HG03439 (cell line): ENCODE measurements around the gene NEU4.
A peak's percentile ranks its signal among the peaks of the same experiment; 100 is the strongest.

ENCODE experiments used
- ATAC-seq: cut with Tn5 transposase; IDR thresholded peaks from one replicate; pipeline ENCODE4 v1.9.1; 2021; ENCODE audit warnings: mild to moderate bottlenecking, moderate library complexity; ENCODE audit not compliant: unreplicated experiment

Gene NEU4

DNA sequence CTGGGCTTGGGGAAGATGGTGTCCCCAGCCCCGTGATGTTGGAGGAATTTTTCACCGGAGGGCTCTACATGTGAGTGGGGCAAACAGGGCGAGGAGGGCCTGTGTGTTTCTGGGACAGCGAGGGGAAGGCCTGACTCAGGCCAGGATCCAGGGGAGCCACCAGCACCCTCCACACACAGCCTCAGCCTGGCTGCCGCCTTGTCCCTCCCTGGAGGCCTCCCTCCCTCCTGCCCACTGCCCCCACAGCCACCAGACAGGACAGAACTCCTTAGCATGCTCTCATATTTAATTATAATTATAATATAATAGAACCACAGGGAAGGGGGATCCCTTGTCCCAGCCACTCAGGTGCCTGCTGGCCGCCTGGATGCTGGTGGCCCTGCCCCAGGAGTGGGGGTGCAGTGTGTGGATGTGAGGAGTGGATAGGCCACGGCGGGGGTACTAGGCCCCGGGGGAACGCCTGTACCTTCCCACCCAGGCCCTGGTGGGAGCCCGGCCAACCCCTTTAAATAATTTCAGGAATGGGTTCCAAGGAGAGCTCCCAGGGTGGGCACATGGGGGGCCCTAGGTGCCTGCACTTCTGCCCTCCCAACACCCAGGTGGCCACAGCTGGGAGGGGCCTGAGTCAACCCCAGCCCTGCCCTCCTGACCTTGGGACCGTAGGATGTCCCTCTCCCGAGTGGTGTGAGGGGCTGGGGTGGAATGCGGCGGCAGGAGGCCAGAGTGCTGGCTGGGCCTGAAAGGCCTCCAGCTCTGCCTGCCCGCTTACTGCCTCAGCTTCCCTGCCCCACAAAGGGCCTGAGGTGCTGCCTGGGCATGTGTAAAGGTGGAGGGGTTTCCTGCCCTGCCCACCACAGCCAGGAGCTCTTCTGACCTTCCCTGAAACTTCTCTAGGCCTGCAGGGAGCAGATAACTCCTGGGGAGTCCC lies 40.9 kb downstream of the NEU4 start:
- no peak for ATAC-seq

- ATAC-seq, result no peak
Observed at GRCh38 chr2:241850544-241851324, 41.7 kb downstream of the NEU4 start.

- no peak for ATAC-seq
Observed at GRCh38 chr2:241851325-241852115, 42.5 kb downstream of the NEU4 start.

- ATAC-seq, result no peak
Observed at GRCh38 chr2:241852116-241852980, 43.4 kb downstream of the NEU4 start.

- ATAC-seq, result no peak
Observed at GRCh38 chr2:241852981-241853631, 44.1 kb downstream of the NEU4 start.

DNA sequence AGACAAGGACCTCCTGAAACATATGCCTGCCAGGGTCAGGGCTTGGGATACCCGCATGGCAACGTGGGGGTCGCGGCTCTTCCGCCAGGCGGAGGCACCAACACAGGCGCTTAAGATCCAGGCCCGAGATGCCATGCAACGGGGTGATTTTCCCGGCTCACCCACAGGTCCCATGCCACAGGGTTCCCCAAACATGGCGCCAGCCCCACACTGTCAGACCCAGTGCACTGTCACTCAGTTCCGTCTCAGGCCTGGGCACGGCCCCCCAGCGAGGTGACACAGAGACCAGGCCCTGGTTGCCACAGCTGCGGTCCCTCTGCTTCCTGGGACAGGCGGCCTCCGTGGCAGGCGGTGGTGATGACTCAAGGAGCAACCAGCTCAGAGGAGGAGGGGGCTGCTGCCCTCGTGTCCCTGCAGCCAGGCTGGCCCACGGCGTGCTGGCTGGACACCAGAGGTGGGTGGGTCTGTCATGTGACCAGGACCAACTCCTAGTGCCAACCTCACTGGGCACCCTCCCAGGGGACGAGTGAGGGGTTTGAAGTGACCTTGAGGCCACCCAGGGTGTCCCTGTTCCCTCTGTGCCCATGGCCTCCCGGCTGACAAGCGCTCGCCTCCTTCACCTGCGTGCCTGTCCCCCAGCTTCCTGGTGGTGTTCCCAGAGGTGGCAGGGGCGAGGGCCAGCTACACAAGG lies 44.8 kb downstream of the NEU4 start:
- ATAC-seq, result no peak

GRCh38 chr2:241854342-241855244 lies 45.6 kb downstream of the NEU4 start:
- no peak for ATAC-seq

DNA sequence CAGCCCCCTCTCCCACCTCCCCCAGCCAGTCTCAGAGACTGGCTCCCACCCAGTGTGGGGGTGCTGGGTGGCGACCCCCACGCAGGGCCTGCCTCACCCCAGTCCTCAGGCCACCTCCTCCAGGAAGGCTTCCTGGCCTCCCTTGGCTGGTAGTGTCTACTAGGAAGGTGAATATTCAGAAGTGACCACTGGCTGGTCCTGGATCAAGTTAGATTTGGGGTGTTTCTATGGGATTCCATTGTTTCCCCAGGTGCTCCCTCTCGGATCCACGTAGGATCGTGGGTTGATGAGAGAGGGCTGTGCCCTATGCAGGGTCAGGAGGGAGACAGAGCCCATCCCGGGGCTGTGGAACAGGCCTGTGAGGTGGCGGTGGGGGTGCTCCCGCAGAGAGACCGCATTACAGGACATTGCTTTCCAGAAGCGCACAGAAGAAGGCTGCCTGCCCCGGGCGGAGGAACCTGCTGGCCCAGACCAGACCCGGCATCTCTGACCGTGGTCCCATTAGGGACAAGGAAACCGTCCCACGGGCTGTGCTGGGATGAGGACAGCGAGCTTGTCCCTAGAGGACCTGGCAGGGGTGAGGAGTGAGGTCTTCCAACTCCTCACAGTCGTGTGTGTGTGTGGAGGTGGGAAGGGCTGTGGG lies 46.4 kb downstream of the NEU4 start:
- no peak for ATAC-seq

- ATAC-seq, result no peak
Observed at GRCh38 chr2:241855888-241856422, 47.0 kb downstream of the NEU4 start.

- ATAC-seq, result no peak
Observed at GRCh38 chr2:241857041-241857541, 48.1 kb downstream of the NEU4 start.

DNA sequence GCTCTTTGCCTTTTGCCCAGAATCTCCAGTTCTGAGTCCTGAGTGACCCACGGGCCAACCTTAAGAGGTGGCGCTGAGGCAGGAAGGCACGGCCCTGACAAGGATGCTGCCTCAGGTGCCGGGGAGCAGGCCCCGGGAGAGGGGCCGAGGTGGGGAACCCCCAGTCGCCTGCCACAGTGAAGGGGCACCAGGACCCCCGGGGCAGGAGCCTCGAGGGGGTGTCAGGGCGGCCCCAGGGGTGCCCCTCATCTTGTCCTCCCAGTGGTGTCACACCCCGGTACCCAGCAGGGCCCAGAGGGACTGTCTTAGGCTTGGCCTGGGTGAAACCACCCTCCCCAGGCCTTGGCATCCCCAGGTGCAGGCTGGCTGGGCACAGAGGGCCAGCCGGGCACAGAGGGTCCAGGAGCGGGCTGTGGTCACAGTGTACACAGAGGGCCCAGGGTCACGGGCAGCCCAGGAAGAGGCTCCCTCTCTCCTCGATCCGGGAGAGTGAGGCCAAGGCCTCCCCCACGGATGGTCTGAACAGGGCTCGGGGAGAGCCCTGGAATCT lies 48.7 kb downstream of the NEU4 start:
- ATAC-seq, result no peak

DNA sequence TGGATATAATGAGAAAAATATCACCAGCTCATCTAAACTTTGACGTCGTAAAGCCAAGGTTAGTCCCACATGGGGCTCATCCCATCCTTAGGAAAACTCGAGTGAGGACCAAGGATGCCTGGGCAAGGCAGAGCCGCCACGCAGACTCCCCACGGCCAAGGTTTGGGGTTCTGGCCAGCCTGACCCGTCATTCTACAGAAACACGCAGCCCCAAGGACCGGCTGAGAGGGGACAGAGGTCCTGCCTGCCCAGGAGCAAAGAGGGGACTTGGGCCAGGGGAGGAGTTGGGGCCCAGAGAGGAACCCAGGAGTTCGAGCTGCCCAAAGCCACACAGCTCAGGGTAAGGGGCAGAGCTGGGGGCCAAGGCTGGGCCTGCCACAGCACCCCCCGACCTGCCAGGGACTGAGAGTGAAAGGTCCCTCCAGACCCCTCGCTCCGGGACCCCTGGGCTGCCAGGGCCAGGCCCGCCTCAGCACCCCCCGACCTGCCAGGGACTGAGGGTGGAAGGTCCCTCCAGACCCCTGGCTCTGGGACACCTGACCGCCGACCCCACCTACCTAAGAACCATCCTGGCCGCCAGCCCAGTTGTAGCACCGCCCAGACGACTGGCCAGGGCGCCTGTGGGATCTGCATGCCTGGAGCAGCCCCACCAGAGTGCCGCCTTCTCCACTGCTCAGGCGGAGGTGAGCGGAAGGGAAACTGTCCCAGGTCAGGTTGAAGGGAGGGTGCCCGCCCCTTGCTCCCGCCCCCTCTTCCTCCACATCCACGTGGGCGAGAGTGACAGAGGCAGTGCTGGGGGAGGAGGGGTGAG lies 49.4 kb downstream of the NEU4 start, which contains the start of gene PDCD1:
PDCD1 (minus strand) TSS at position 689 of the 811 bp plus-strand sequence; CDS start at position 633, 56 bp downstream.
- peak; percentile 21 for ATAC-seq

DNA sequence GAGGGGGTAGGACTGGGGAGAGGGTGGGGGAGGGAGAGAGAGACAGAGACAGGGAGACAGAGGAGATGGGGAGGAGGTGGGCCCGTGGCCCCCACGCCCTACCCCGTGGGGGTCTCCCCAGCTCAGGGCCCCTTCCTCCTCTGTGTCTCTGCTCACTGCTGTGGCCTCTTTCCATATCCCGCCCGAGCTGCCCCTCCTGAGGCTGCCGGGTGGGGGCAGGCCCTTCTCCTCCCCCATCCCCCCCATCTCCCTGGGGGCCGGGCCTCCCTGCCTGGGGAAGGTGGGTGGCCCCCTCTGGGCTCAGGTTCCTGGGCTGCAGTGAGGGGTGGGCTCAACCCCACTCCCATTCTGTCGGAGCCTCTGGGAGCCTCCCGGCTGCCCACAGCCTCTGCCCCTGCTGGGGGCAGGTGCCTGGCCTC lies 50.0 kb downstream of the NEU4 start:
- ATAC-seq, result peak; percentile 11

DNA sequence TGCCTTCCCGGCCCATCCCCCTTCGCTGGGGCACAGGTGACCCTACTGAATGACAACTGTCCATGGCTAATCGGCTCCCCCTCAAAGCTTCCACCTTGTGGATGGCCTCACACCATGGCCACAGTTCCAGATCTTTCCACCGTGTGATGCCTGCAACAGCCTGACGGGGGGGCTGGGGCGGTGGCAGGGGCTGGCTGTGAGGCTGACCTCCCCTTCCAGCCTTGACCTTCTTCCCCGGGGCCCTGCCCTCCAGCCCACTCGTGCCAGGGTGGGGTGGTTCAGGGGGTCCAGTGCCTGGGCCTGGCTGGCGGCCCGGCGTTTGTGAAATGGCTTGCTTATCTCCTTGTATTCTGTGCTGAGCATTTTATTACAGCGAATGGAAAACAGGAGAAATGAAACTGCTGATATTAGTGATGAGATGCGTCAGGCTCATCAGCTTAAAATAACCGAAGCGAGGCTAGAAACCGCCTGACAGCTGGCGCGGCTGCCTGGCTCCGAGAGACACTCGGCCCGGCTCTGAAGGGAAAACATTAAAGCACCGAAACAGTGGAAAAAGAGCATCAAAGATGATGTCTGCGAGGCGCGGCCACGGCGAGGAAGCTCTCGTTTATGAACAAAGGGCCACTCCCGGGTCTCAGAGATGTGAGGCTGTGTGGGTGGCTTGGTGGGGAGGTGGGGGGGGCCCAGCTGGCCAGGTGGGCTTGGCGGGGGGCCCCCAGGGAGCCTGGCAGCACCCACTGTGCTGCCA lies 50.6 kb downstream of the NEU4 start:
- peak; percentile 46 for ATAC-seq
